K562 (cell line): ENCODE results near the gene KITLG.

Experiments used
- CTCF ChIP-seq, 3 experiments: IDR thresholded peaks in 2 of 3; conservative IDR thresholded peaks in 1 of 3; 2 replicates each; pipeline ENCODE4 v1.5.1; 2011 to 2012; ENCODE audit warnings: low read length in 3 of 3, mild to moderate bottlenecking in 3 of 3, control low read depth in 2 of 3, improper control_type of control experiment in 1 of 3, inconsistent platforms in 1 of 3, low read depth in 1 of 3, mixed read lengths in 1 of 3, moderate library complexity in 1 of 3; ENCODE audit not compliant: insufficient read depth in 2 of 3
- HMGXB4 ChIP-seq: sonication (generic); formaldehyde crosslinking; IDR thresholded peaks from 2 replicates; pipeline ENCODE4 v1.8.1; 2023; ENCODE audit warnings: mild to moderate bottlenecking, missing genetic modification reagents
- TEAD4 ChIP-seq, 2 experiments: sonication (generic) in 1 of 2; formaldehyde crosslinking in 1 of 2; IDR thresholded peaks; 2 replicates each; pipeline versions ENCODE4 v1.6.1 to v1.8.0; 2012 to 2022; ENCODE audit warnings: borderline replicate concordance in 1 of 2, inconsistent platforms in 1 of 2, low read length in 1 of 2, mild to moderate bottlenecking in 1 of 2, missing genetic modification reagents in 1 of 2
- ZBTB5 ChIP-seq: fragments of 450-650 bp; IDR thresholded peaks from 2 replicates; pipeline ENCODE4 v1.6.1; 2017; ENCODE audit warnings: antibody characterized with exemption
- ZNF184 ChIP-seq: sonication (generic); formaldehyde crosslinking; IDR thresholded peaks from 2 replicates; pipeline ENCODE4 v1.5.0; 2020; ENCODE audit warnings: missing genetic modification reagents

- no peak for TF ChIP-seq CTCF (IDR thresholded peaks at IDR 0.05 in 2 of 3, conservative IDR thresholded peaks at IDR 0.05 in 1 of 3; ENCODE audit: insufficient read depth in 2 of 3, low read depth in 1 of 3, low read length in 3 of 3)
- TF ChIP-seq TEAD4 (IDR thresholded peaks at IDR 0.05; ENCODE audit: low read length), result no peak
- TF ChIP-seq TEAD4 (CRISPR knock-in tag; IDR thresholded peaks at IDR 0.05; ENCODE audit: borderline replicate concordance), result no peak
- TF ChIP-seq HMGXB4 (CRISPR knock-in tag), result no peak
- TF ChIP-seq ZNF184 (CRISPR knock-in tag), result no peak
- TF ChIP-seq ZBTB5, result no peak
Measured at GRCh38 chr12:88552610-88553079, 27.6 kb downstream of the KITLG start.
